SU-DHL-6 (cell line): Measurements from ENCODE around the gene INPP4B.

ENCODE experiments used
- H2AFZ ChIP-seq: fragments of 200-600 bp; sonication (generic); 2 replicates; pipeline ENCODE4 v1.6.1; 2014; ENCODE audit warnings: low read depth, mild to moderate bottlenecking, moderate library complexity, mixed read lengths, antibody characterized with exemption, low read length; ENCODE audit not compliant: severe bottlenecking
- H3F3A ChIP-seq: fragments of 200-600 bp; shearing (Covaris generic); 2 replicates; pipeline ENCODE4 v1.6.0; 2016; ENCODE audit warnings: antibody characterized with exemption, mild to moderate bottlenecking; ENCODE audit not compliant: insufficient read depth
- H3K27ac ChIP-seq: fragments of 200-600 bp; sonication (generic); 2 replicates; pipeline ENCODE4 v1.5.1; 2016; ENCODE audit warnings: low read depth, mild to moderate bottlenecking, low read length, moderate library complexity, mixed read lengths
- H3K27me3 ChIP-seq: fragments of 200-600 bp; sonication (generic), shearing (Covaris generic); 2 replicates; pipeline ENCODE4 v1.6.0; 2014; ENCODE audit warnings: mild to moderate bottlenecking, low read length
- H3K36me3 ChIP-seq: fragments of 200-600 bp; sonication (generic); 2 replicates; pipeline ENCODE4 v1.6.1; 2014; ENCODE audit warnings: mild to moderate bottlenecking, low read length, mixed read lengths
- H3K4me2 ChIP-seq: fragments of 300-600, 200-600 bp; shearing (Covaris generic), sonication (generic); 2 replicates; pipeline ENCODE4 v1.6.0; 2014; ENCODE audit warnings: low read length, low read depth, mild to moderate bottlenecking; ENCODE audit not compliant: poor library complexity, severe bottlenecking
- H3K4me3 ChIP-seq: fragments of 200-600 bp; sonication (generic); 2 replicates; pipeline ENCODE4 v1.5.1; 2014; ENCODE audit warnings: antibody characterized with exemption, low read length, mild to moderate bottlenecking, mixed read lengths; ENCODE audit not compliant: insufficient read depth, poor library complexity, severe bottlenecking
- H3K79me2 ChIP-seq: fragments of 200-600 bp; sonication (generic); 2 replicates; pipeline ENCODE4 v1.6.1; 2014; ENCODE audit warnings: mild to moderate bottlenecking, low read length, moderate library complexity; ENCODE audit not compliant: insufficient read depth
- H3K9ac ChIP-seq: fragments of 200-600 bp; sonication (generic); 2 replicates; pipeline ENCODE4 v1.7.0; 2014; ENCODE audit warnings: mild to moderate bottlenecking, low read length
- H3K9me2 ChIP-seq: fragments of 200-600 bp; sonication (generic); replicated peaks from 2 replicates; pipeline ENCODE4 v1.6.1; 2014; ENCODE audit warnings: low read length; ENCODE audit not compliant: insufficient read depth
- H3K9me3 ChIP-seq: fragments of 200-600 bp; sonication (generic); 2 replicates; pipeline ENCODE4 v1.6.1; 2014; ENCODE audit warnings: low read length, mixed read lengths; ENCODE audit not compliant: insufficient read depth
- H4K20me1 ChIP-seq: fragments of 200-600 bp; sonication (generic); 2 replicates; pipeline ENCODE4 v1.6.1; 2014; ENCODE audit warnings: low read depth, mild to moderate bottlenecking, antibody characterized with exemption, low read length, moderate library complexity, mixed read lengths
- CTCF ChIP-seq: fragments of 200-600 bp; sonication (generic); IDR thresholded peaks from one replicate; pipeline ENCODE4 v1.5.1; 2017; ENCODE audit warnings: antibody characterized with exemption, mild to moderate bottlenecking, low read length, moderate library complexity; ENCODE audit not compliant: insufficient read depth, poor library complexity, severe bottlenecking
- EZH2phosphoT487 ChIP-seq: fragments of 200-600 bp; sonication (generic), shearing (Covaris generic); conservative IDR thresholded peaks from 2 replicates; pipeline ENCODE4 v1.6.1; 2018; ENCODE audit warnings: mild to moderate bottlenecking, antibody characterized with exemption, low read length, moderate library complexity, mixed read lengths

The INPP4B gene

GRCh38 chr4:142339053-142339452, 507.0 kb downstream of the INPP4B start:
- Histone ChIP-seq H3K9me3 (no peaks in the 10 kb centered on the region), H2AFZ (no peak overlapping the region), H3K9ac (no peak overlapping the region), H3K79me2 (no peaks in the 10 kb centered on the region), H3F3A (no peaks in the 10 kb centered on the region), H4K20me1 (no peaks in the 10 kb centered on the region), H3K4me3 (no peak overlapping the region), H3K9me2 (no peaks in the 10 kb centered on the region), H3K27me3 (no peaks in the 10 kb centered on the region), H3K36me3 (no peaks in the 10 kb centered on the region), H3K27ac (no peak overlapping the region), H3K4me2 (no peak overlapping the region)
- TF ChIP-seq CTCF, result no peak
- no peak for TF ChIP-seq EZH2phosphoT487

- Histone ChIP-seq H2AFZ (no peak overlapping the region), H3K36me3 (no peaks in the 10 kb centered on the region), H3K9me3 (no peaks in the 10 kb centered on the region), H3K79me2 (no peaks in the 10 kb centered on the region), H3K9ac (no peak overlapping the region), H3K27me3 (no peaks in the 10 kb centered on the region), H4K20me1 (no peaks in the 10 kb centered on the region), H3K4me2 (no peak overlapping the region), H3K9me2 (no peaks in the 10 kb centered on the region), H3K27ac (no peak overlapping the region), H3F3A (no peaks in the 10 kb centered on the region), H3K4me3 (no peak overlapping the region)
- TF ChIP-seq EZH2phosphoT487 (no peak), CTCF (no peak)
These were observed 509.7 kb downstream of the INPP4B start for GRCh38 chr4:142336251-142336934.

- Histone ChIP-seq H2AFZ (no peak overlapping the region), H3K27ac (no peak overlapping the region), H3K4me3 (no peak overlapping the region), H3K27me3 (no peaks in the 10 kb centered on the region), H3K9me2 (no peaks in the 10 kb centered on the region), H3K9ac (no peak overlapping the region), H3K36me3 (no peaks in the 10 kb centered on the region), H3K4me2 (no peak overlapping the region), H4K20me1 (no peaks in the 10 kb centered on the region), H3K9me3 (no peaks in the 10 kb centered on the region), H3F3A (no peaks in the 10 kb centered on the region), H3K79me2 (no peaks in the 10 kb centered on the region)
- TF ChIP-seq CTCF (no peak), EZH2phosphoT487 (no peak)
These were observed 511.2 kb downstream of the INPP4B start for GRCh38 chr4:142334931-142335330.

- H4K20me1 ChIP-seq, result no peaks in the 10 kb centered on the region
- no peak overlapping the region for H3K4me2 ChIP-seq
- no peaks in the 10 kb centered on the region for H3K79me2 ChIP-seq
- H3K4me3 ChIP-seq, result no peak overlapping the region
- H3K9me3 ChIP-seq, result no peaks in the 10 kb centered on the region
- no peak overlapping the region for H2AFZ ChIP-seq
- H3F3A ChIP-seq, result no peaks in the 10 kb centered on the region
- no peak overlapping the region for H3K27ac ChIP-seq
- H3K9me2 ChIP-seq, result no peaks in the 10 kb centered on the region
- no peaks in the 10 kb centered on the region for H3K27me3 ChIP-seq
- H3K36me3 ChIP-seq, result no peaks in the 10 kb centered on the region
- TF ChIP-seq EZH2phosphoT487 (no peak), CTCF (no peak)
- no peak overlapping the region for H3K9ac ChIP-seq
These were observed 514.5 kb downstream of the INPP4B start for GRCh38 chr4:142331646-142332045.
